Heart left ventricle (tissue), 13 donors: ENCODE measurements around the gene GGT6.

ENCODE experiments used
- POLR2A ChIP-seq, 2 donors: fragments of 450-650 bp; IDR thresholded peaks; one replicate each; pipeline ENCODE4 v1.6.1; 2017; ENCODE audit warnings: antibody characterized with exemption in 2 of 2, mild to moderate bottlenecking in 2 of 2, moderate library complexity in 2 of 2
- TF ChIP-seq, protein P1 (sequence below), 12 donors: fragments of 200-600 bp; sonication (generic) in 4 of 12; IDR thresholded peaks; one replicate each; pipeline versions ENCODE4 v1.5.0 to v1.8.0; 2018 to 2022; ENCODE audit warnings: antibody characterized with exemption in 12 of 12, mild to moderate bottlenecking in 5 of 12
- donor health status: ischemic (EF 13 %, LVEDD 7.1; RV severe dilation, severe dysfunction).
- donor health status: DM: no; HTN: yes; CAD: no.
- donor health status: DM: no; HTN: no; CAD: no.
- donor health status: ischemic (EF 25% LVEDD 6.9; RV normal size, moderate dysfunction).
- donor health status: ischemic (EF 25% LVEDD 5.7; RV mildly dilated, moderate dysfunction).
- donor health status: ischemic (EF 35%, LVEDD 5.7; RV mildly dilated, moderate dysfunction).
- donor health status: nonischemic (EF 11% LVEDD 7.7; RV severe dilation, severe dysfunction).
- donor health status: DM: yes; HTN: yes; CAD: no.
- donor health status: PGD.
- donor health status: ischemic (EF 29% LVEDD 5.4; RV normal size, mild dysfunction).
- donor health status: nonischemic (EF 23%, LVEDD 6.1; RV moderate dilation, normal function).

DNA sequence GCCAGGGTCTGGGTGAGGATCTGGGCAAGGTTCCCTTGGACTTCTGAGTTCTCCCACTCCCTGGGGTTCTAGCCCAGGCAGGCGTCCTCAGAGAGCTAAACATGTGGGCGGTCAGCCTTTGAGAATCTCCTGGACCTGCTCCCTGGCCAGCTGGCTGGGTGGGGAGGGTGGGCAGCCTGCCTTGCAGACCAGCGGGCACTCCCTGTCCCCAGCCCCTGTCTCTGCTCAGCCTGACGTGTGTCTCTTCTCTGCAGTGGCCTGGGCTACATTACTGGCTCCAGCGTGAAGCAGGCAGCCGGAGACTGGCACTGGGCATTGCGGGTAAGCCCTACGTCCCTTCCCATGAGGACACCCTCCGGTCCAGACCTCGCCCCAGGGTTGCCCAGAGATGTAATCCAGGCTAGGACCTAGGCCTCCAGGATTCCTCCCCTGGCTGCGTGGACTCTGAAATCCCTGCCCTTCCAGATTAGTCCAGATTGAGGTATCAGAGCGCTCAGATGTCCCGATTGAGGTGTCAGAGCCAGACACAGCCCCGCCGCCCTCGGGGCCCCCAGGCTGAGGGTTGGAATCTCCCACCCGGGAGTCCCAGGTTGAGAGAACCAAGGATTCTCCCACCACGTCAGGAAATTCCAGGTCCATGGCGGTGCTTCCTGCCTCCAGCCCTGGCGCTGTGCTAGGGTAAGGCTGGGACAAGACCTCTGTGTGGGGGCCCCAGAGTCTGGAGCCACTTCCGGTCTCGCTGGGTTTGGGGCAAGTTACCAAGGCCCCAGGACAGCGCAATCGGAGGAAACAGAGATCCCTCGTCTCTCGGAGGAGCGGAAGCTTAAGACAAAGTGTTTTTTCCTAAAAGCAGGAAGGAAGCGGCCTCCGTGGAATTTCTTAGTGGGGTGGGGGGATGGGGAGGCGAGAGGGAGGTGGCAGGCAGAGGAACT lies 29.3 kb downstream of the GGT6 start:
- TF ChIP-seq POLR2A (IDR thresholded peaks at IDR 0.05): no peak
- TF ChIP-seq, protein P1, sequence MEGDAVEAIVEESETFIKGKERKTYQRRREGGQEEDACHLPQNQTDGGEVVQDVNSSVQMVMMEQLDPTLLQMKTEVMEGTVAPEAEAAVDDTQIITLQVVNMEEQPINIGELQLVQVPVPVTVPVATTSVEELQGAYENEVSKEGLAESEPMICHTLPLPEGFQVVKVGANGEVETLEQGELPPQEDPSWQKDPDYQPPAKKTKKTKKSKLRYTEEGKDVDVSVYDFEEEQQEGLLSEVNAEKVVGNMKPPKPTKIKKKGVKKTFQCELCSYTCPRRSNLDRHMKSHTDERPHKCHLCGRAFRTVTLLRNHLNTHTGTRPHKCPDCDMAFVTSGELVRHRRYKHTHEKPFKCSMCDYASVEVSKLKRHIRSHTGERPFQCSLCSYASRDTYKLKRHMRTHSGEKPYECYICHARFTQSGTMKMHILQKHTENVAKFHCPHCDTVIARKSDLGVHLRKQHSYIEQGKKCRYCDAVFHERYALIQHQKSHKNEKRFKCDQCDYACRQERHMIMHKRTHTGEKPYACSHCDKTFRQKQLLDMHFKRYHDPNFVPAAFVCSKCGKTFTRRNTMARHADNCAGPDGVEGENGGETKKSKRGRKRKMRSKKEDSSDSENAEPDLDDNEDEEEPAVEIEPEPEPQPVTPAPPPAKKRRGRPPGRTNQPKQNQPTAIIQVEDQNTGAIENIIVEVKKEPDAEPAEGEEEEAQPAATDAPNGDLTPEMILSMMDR (IDR thresholded peaks at IDR 0.05): peak in 1 of 12 donors; percentile 6
